ENCODE data around the gene CSNK2A1. TPM values are rescaled to one million over a fixed set of nuclear protein-coding genes. Genes with fewer than 3 reads are reported as not detected.
"Not testable (repeated sequence)": the region's sequence is repeated elsewhere in the genome, so short reads cannot be mapped to it uniquely, and the experiment has no call there.

CSNK2A1 gene
- total and polyA plus RNA-seq, 12 donors = 18.9 to 192 (median 94.1) TPM

GRCh38 chr20:478949-479429, 64.6 kb downstream of the CSNK2A1 start:
- DNase-seq = peak in 2 of 7 donors; percentile 25 to 26
- H3K27ac ChIP-seq = no peak overlapping the region
- H3K4me3 ChIP-seq = no peak overlapping the region
- peaks cover 0 to 32% of the 10 kb centered on the region in 2 donors for H3K36me3 ChIP-seq (replicated peaks in 1 of 2)
- intact Hi-C loops (cut with DNase I) = loop anchor here in 1 of 2 donors (5.0 kb wide), 1 partner anchor 42 kb away; no protein-coding TSS in a partner anchor
- no peaks in the 10 kb centered on the region for H3K9me3 ChIP-seq (replicated peaks in 1 of 3)
- WGBS, 4 donors = 47 to 58% (median 57%) methylated on average over 3 of the region's 3 CpGs
- no peaks in the 10 kb centered on the region for H3K27me3 ChIP-seq
- H3K4me1 ChIP-seq (replicated peaks in 1 of 2) = peaks cover 0 to 4% of the 10 kb centered on the region in 2 donors
- TF ChIP-seq CTCF (IDR thresholded peaks at IDR 0.05) = peak; percentile 55 to 69 (median 60)
- no peak for TF ChIP-seq POLR2A (IDR thresholded peaks at IDR 0.05)

GRCh38 chr20:478010-478948, 65.3 kb downstream of the CSNK2A1 start:
- Histone ChIP-seq H3K9me3 (replicated peaks in 1 of 3) (no peaks in the 10 kb centered on the region), H3K27ac (no peak overlapping the region), H3K36me3 (replicated peaks in 1 of 2) (peaks cover 0 to 25% of the 10 kb centered on the region in 2 donors), H3K27me3 (no peaks in the 10 kb centered on the region), H3K4me3 (no peak overlapping the region), H3K4me1 (replicated peaks in 1 of 2) (peaks cover 0 to 4% of the 10 kb centered on the region in 2 donors)
- WGBS, 4 donors = 86 to 90% (median 87%) methylated on average over 8 of the region's 8 CpGs
- intact Hi-C loops (cut with DNase I) = loop anchor here in 1 of 2 donors (5.0 kb wide), 1 partner anchor 41 kb away; no protein-coding TSS in a partner anchor
- TF ChIP-seq POLR2A (IDR thresholded peaks at IDR 0.05) (no peak), CTCF (IDR thresholded peaks at IDR 0.05) (no peak)
- no peak for DNase-seq

- WGBS, 4 donors = 89 to 99% (median 90%) methylated on average over 5 to 6 of the region's 6 CpGs
- H3K4me1 ChIP-seq (replicated peaks in 1 of 2) = not testable (repeated sequence)
- intact Hi-C loops (cut with DNase I) = loop anchor here in 1 of 2 donors (5.0 kb wide), 1 partner anchor 39 kb away; no protein-coding TSS in a partner anchor
Measured at GRCh38 chr20:476561-477249, 66.9 kb downstream of the CSNK2A1 start.

GRCh38 chr20:475463-476357, 67.9 kb downstream of the CSNK2A1 start:
- no peak for TF ChIP-seq POLR2A (IDR thresholded peaks at IDR 0.05)
- no peak for TF ChIP-seq CTCF (IDR thresholded peaks at IDR 0.05)
- Histone ChIP-seq H3K4me3 (no peak overlapping the region), H3K36me3 (replicated peaks in 1 of 2) (peaks cover 0 to 7% of the 10 kb centered on the region in 2 donors), H3K27ac (no peak overlapping the region), H3K4me1 (replicated peaks in 1 of 2) (peaks cover 0 to 4% of the 10 kb centered on the region in 2 donors), H3K9me3 (replicated peaks in 1 of 3) (no peaks in the 10 kb centered on the region), H3K27me3 (no peaks in the 10 kb centered on the region)
- 85 to 94% (median 92%) methylated on average over 6 of the region's 6 CpGs for WGBS, 4 donors
- intact Hi-C loops (cut with DNase I) = loop anchor here in 1 of 2 donors (5.0 kb wide), 1 partner anchor 38 kb away; no protein-coding TSS in a partner anchor
- DNase-seq = no peak

More at GRCh38 chr20:476561-477249, 66.9 kb downstream of the CSNK2A1 start:
- not testable (repeated sequence) for H3K36me3 ChIP-seq (replicated peaks in 1 of 2); H3K27ac ChIP-seq; H3K27me3 ChIP-seq; H3K4me3 ChIP-seq; H3K9me3 ChIP-seq (replicated peaks in 1 of 3); DNase-seq

Data from adrenal gland (tissue), 12 donors.